Frontal cortex (tissue), 4 donors: ENCODE data around the gene ESYT3. TPM values are rescaled to one million over a fixed set of nuclear protein-coding genes. Genes with fewer than 3 reads are reported as not detected.
"Not testable (repeated sequence)": the region's sequence is repeated elsewhere in the genome, so short reads cannot be mapped to it uniquely, and the experiment has no call there.

Experiments
- DNase-seq, 2 donors: peaks; one replicate each; pipeline ENCODE4 v3.0.0; 2012; ENCODE audit warnings: low spot score in 2 of 2
- FAIRE-seq: peaks from 2 replicates; lab custom pipeline; 2012; peaks lifted over from hg19 to GRCh38; lab: Jason Lieb, UNC
- total RNA-seq: library from RNA; depleted of rRNA; stranded (reverse); fragments of >200 nt; gene quantifications from one replicate; pipeline ENCODE4 v1.2.3, GENCODE V29; 2014
- donor health status: control.
- donor health status: control.
- donor health status: control.

ESYT3 gene
- total RNA-seq, 1 donor from 2014 or later: 0.41 TPM

DNA sequence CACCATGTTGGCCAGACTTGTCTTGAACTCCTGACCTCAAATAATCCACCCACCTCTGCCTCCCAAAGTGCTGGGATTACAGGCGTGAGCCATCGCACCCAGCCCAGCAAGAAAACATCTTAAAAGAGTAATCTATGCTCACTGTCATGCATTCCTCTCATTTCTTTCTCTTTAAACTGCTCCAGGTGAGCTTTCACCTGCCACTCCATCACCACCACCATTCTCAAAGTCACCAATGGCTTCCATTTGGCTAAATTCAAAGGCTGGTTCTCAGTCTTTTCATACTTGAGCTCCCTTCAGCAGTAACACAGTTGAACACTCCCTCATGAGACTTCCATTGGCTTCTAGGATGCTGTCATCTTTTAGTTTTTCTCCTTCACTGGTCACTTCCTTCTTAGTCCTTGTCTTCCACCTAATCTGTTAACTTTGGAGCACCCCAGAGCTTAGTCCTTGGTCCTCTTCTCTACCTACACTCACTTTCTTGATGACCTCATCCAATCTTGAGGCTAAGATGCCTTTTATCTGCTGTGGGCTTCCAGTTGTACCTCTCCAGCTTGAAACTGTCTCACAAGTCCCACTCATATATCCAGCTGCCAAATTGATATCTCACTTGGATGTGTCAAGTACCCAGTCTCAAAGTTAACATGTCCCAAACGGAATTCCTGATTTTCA, 27.0 kb upstream of the ESYT3 start:
- FAIRE-seq (no peak), DNase-seq (no peak)

- no peak for DNase-seq
Observed at GRCh38 chr3:138408751-138409570, 25.5 kb upstream of the ESYT3 start.

DNA sequence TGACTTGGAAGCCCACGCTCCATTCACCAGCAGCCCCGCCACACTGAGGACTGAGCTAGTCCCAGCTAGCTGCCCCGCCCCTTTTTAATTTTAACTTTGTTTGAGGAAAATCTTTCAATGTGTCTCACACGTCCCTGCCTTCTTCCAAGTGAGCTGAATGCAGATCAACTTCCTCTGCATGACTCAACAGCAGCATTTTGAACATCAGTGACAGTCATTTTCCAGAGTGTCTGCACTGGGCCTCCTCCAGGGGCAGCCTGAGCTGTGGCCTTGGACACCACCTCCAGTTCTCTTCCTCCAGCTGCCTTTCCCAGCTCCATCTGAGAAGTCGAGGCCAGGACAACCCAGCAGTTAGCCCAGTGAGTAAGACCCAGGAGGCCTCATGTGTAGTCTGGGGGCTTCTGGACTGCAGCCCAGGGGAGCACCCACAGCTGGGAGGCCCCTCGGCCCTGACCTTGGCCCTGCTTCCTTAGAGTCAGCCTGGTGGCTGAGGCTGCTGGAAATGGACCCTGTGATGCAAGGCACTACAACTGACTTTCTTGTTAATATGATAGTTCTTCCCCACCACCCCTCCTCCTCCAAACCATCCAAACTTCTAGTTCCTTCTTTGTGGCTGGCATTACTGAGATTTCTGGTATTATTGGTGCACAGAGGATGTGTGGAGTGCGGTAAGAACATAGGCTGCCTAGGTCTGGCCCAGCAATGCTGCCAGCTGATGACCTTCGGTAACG, 21.4 kb upstream of the ESYT3 start:
- DNase-seq (no peak), FAIRE-seq (no peak)

More at GRCh38 chr3:138408751-138409570, 25.5 kb upstream of the ESYT3 start:
- no peak for FAIRE-seq

GRCh38 chr3:138416236-138416635, 18.2 kb upstream of the ESYT3 start:
- not testable (repeated sequence) for DNase-seq, FAIRE-seq

DNA sequence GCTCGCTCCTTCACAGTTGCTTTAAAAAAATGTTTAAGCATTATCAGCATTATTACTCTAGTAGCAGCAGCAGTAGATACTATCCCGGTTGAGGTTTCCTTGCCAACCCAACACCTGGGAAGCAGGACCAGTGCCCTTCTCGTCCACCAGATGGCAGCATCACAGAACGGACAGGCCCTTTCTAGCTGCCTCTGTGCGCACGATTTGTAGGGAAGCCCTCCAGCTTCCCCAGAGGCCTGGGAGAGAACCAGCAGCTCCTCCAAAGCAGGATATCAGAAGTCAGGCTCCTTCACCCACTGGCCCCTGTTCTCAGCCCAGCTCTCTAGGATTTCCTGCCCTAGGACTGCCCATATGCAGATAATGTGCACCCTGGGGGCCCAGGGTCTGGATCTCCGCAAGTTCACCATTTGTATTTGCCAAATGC, 16.8 kb upstream of the ESYT3 start:
- FAIRE-seq (no peak), DNase-seq (peak in 1 of 2 donors; percentile 74)

GRCh38 chr3:138418601-138419206, 15.7 kb upstream of the ESYT3 start:
- no peak for DNase-seq
- no peak for FAIRE-seq

- FAIRE-seq: no peak
- DNase-seq: no peak
Observed at GRCh38 chr3:138423316-138423715, 11.1 kb upstream of the ESYT3 start.

- FAIRE-seq (no peak), DNase-seq (no peak)
Observed at GRCh38 chr3:138424323-138424722, 10.1 kb upstream of the ESYT3 start.

- DNase-seq (no peak), FAIRE-seq (no peak)
Observed at GRCh38 chr3:138426211-138426610, 8.2 kb upstream of the ESYT3 start.

GRCh38 chr3:138426754-138427153, 7.7 kb upstream of the ESYT3 start:
- FAIRE-seq: peak; percentile 64
- not testable (repeated sequence) for DNase-seq

- FAIRE-seq (no peak), DNase-seq (no peak)
Observed at GRCh38 chr3:138429665-138430064, 4.8 kb upstream of the ESYT3 start.

GRCh38 chr3:138432576-138433240, 1.7 kb upstream of the ESYT3 start:
- FAIRE-seq (no peak), DNase-seq (no peak)

DNA sequence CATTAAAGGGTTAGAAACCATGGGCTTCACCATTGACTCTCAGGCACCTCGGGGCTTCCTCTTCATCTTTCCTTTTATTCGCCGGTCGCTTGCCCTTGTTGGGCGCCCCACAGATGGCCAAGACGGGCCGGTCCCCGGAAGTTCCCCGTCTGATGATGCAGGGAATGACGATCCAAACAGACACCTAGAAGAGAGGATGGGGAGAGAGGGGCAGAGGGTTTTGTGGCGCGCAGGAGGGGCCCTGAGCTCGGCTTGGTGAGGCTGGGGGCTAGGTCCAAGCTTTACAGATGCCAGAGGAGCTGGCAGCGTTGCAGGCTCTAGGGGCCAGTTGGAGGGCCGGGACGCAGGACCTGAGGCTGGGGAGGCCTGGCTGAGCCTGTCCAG, 532 bp upstream of the ESYT3 start:
- DNase-seq: no peak
- no peak for FAIRE-seq

- no peak for FAIRE-seq
- DNase-seq: peak in 1 of 2 donors; percentile 45
Observed at GRCh38 chr3:138434875-138435772, 708 bp downstream of the ESYT3 start.

GRCh38 chr3:138435840-138436239, 1.4 kb downstream of the ESYT3 start:
- DNase-seq (no peak), FAIRE-seq (no peak)

GRCh38 chr3:138437281-138437680, 2.9 kb downstream of the ESYT3 start:
- no peak for FAIRE-seq
- no peak for DNase-seq

DNA sequence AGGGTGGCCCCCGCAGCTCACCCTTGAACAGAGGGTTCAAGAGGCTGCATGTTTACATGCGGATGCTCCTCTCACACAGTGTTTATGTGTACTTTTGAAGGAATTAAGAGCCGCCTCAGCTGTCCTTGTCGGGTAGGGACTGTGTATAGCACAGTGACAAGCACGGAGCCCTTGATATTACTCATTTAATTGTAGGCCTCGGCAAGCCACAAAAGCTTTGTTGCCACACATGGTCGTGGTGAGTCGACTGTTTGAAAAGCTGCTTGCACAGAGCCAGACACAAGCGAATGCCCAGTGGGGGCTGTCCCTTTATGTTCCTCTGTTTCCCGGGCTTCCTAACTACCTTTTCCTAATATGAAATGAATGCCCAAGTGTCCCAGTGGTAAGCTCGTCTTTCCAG, 4.5 kb downstream of the ESYT3 start:
- FAIRE-seq (no peak), DNase-seq (no peak)

DNA sequence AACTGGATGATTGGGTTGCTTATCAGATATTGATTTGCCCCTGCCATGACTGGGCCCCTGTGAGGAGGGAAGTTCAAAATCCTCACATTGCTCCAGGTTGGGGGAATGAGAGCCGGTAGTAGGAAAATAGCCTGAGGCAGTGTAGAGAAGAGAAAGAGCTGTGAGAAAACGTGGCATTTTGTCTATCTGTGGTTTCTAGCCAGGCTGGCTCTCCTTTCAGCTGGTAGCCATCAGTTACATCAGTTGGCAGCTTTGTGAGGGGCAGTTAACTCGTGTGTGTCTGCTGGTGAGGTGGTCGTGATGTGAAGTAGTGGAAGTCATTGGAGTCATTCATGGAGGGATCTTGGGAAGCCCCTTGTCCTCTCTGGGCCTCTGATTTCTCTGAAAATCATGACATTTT, 5.2 kb downstream of the ESYT3 start:
- DNase-seq (no peak), FAIRE-seq (no peak)

DNA sequence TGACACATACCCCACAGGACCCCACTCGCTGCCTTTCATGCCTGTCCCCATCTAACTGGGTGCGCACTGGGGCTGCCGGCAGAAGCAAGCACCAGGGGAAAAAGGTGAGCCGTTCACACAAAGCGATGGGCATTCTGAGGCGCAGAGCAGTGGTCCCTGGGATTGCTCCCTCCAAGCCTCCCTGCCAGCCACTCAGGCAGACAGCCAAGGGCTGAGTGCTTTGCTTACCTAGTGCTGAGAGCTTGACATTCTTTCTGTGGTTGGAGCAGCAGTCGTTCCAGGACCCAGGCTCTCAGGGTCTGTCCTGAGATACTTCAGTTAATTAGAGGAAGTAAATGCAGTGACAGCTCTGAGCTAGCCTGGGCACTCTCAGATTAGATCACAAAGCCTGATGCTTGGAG, 5.7 kb downstream of the ESYT3 start:
- no peak for DNase-seq
- no peak for FAIRE-seq
